Measurements from ENCODE around the gene MAD1L1.

GRCh38 chr7:2000746-2001321 lies 231.9 kb downstream of the MAD1L1 start:
- TF ChIP-seq POU6F1 (CRISPR knock-in tag; IDR thresholded peaks at IDR 0.05; ENCODE audit: borderline replicate concordance, low read depth) (no peak), ZFP3 (CRISPR knock-in tag; IDR thresholded peaks at IDR 0.05) (no peak), ESRRG (CRISPR knock-in tag; IDR thresholded peaks at IDR 0.05) (no peak), ARNTL (CRISPR knock-in tag; IDR thresholded peaks at IDR 0.05; ENCODE audit: borderline replicate concordance, low read depth) (no peak), TSHZ2 (CRISPR knock-in tag; IDR thresholded peaks at IDR 0.05) (no peak)

Data from SK-N-SH treated with all-trans-retinoic acid at 6 μM for 48 hours (cell line).